Measurements from ENCODE around the gene GABARAP. TPM values are rescaled to one million over a fixed set of nuclear protein-coding genes. Genes with fewer than 3 reads are reported as not detected.

GABARAP gene
- total and polyA plus RNA-seq, 4 experiments from 2014 or later: 324 to 896 (median 534) TPM

- no peak overlapping the region for H3K27ac Mint-ChIP-seq
- intact Hi-C loops (cut with micrococcal nuclease): loop anchor here (5.0 kb wide), 1 partner anchor 236 kb away; no protein-coding TSS in a partner anchor
- H3K36me3 ChIP-seq (ENCODE audit: insufficient read depth, low read length): no peaks in the 10 kb centered on the region
- CTCF ChIA-PET (ENCODE audit: partially characterized antibody): interaction anchor here (1.1 to 1.9 kb wide), 4 partner anchors 12 to 54 kb away, joined by 3 to 13 read pairs (median 4); no protein-coding TSS in a partner anchor
- H3K27ac ChIP-seq (ENCODE audit: low read depth, low read length): no peak overlapping the region
- peaks cover 4 to 28% (median 18%) of the 10 kb centered on the region in 4 donors for H3K4me1 Mint-ChIP-seq
- H3K27me3 Mint-ChIP-seq: peaks cover 19 to 24% of the 10 kb centered on the region in 2 donors
- H3K27me3 ChIP-seq (ENCODE audit: insufficient read depth, low read length): peaks cover 10% of the 10 kb centered on the region
- no peaks in the 10 kb centered on the region for H3K36me3 Mint-ChIP-seq
- no peak overlapping the region for H3K4me3 Mint-ChIP-seq
- no peak overlapping the region for H3K4me3 ChIP-seq (ENCODE audit: low read length in 2 of 2)
- H3K4me1 ChIP-seq (ENCODE audit: insufficient read depth, low read length): peaks cover 25% of the 10 kb centered on the region
- no peaks in the 10 kb centered on the region for H3K9me3 ChIP-seq (ENCODE audit: control insufficient read depth in 1 of 2, low read length in 2 of 2)
- POLR2A ChIA-PET (ENCODE audit: partially characterized antibody): interaction anchor here (3.6 kb wide), 1 partner anchor 12 kb away, joined by 15 read pairs; no protein-coding TSS in a partner anchor
- H3K9me3 Mint-ChIP-seq: no peaks in the 10 kb centered on the region
- no peak for DNase-seq
These were observed 41.4 kb upstream of the GABARAP start for GRCh38 chr17:7283471-7284216.

- Histone ChIP-seq H3K36me3 (ENCODE audit: insufficient read depth, low read length) (no peaks in the 10 kb centered on the region), H3K4me1 (ENCODE audit: insufficient read depth, low read length) (peaks cover 25% of the 10 kb centered on the region), H3K27me3 (ENCODE audit: insufficient read depth, low read length) (peaks cover 10% of the 10 kb centered on the region), H3K27ac (ENCODE audit: low read depth, low read length) (no peak overlapping the region), H3K9me3 (ENCODE audit: control insufficient read depth in 1 of 2, low read length in 2 of 2) (no peaks in the 10 kb centered on the region), H3K4me3 (ENCODE audit: low read length in 2 of 2) (no peak overlapping the region)
- Mint-ChIP-seq H3K27ac (peak overlapping the region in 2 of 7 donors; percentile 19 to 51), H3K9me3 (no peaks in the 10 kb centered on the region), H3K27me3 (peaks cover 19 to 24% of the 10 kb centered on the region in 2 donors), H3K4me1 (peaks cover 4 to 28% (median 18%) of the 10 kb centered on the region in 4 donors), H3K36me3 (no peaks in the 10 kb centered on the region), H3K4me3 (peak overlapping the region in 3 of 8 donors; percentile 30 to 36 (median 31))
- no peak for DNase-seq
- POLR2A ChIA-PET (ENCODE audit: partially characterized antibody): interaction anchor here (0.8 to 3.6 kb wide), 5 partner anchors 13 to 237 kb away, joined by 3 to 15 read pairs (median 3); no protein-coding TSS in a partner anchor
- CTCF ChIA-PET (ENCODE audit: partially characterized antibody): interaction anchor here (0.9 to 1.9 kb wide), 7 partner anchors 8 to 146 kb away, joined by 3 to 13 read pairs (median 3); partner anchors contain the start of gene ACAP1
- intact Hi-C loops (cut with micrococcal nuclease): loop anchor here (5.0 kb wide), 1 partner anchor 236 kb away; no protein-coding TSS in a partner anchor
These were observed 40.6 kb upstream of the GABARAP start for GRCh38 chr17:7282752-7283321.

GRCh38 chr17:7281953-7282751, 39.9 kb upstream of the GABARAP start:
- no peaks in the 10 kb centered on the region for H3K36me3 Mint-ChIP-seq
- H3K4me3 ChIP-seq (ENCODE audit: low read length in 2 of 2): peak overlapping the region in 1 of 2 donors; percentile 58
- peaks cover 19 to 24% of the 10 kb centered on the region in 2 donors for H3K27me3 Mint-ChIP-seq
- no peaks in the 10 kb centered on the region for H3K36me3 ChIP-seq (ENCODE audit: insufficient read depth, low read length)
- peaks cover 25% of the 10 kb centered on the region for H3K4me1 ChIP-seq (ENCODE audit: insufficient read depth, low read length)
- no peak for DNase-seq
- intact Hi-C loops (cut with micrococcal nuclease): loop anchor here (2.0 to 5.0 kb wide), 2 partner anchors 61 to 235 kb away; no protein-coding TSS in a partner anchor
- peaks cover 10% of the 10 kb centered on the region for H3K27me3 ChIP-seq (ENCODE audit: insufficient read depth, low read length)
- peaks cover 4 to 28% (median 18%) of the 10 kb centered on the region in 4 donors for H3K4me1 Mint-ChIP-seq
- POLR2A ChIA-PET (ENCODE audit: partially characterized antibody): interaction anchor here (0.7 to 3.6 kb wide), 10 partner anchors 14 to 404 kb away, joined by 3 to 15 read pairs (median 3); partner anchors contain the start of gene TMEM102
- no peak overlapping the region for H3K27ac ChIP-seq (ENCODE audit: low read depth, low read length)
- no peaks in the 10 kb centered on the region for H3K9me3 Mint-ChIP-seq
- no peaks in the 10 kb centered on the region for H3K9me3 ChIP-seq (ENCODE audit: control insufficient read depth in 1 of 2, low read length in 2 of 2)
- peak overlapping the region; percentile 30 to 84 (median 78) for H3K4me3 Mint-ChIP-seq
- peak overlapping the region in 1 of 7 donors; percentile 84 for H3K27ac Mint-ChIP-seq
- CTCF ChIA-PET (ENCODE audit: partially characterized antibody): interaction anchor here (0.9 to 1.9 kb wide), 8 partner anchors 9 to 236 kb away, joined by 3 to 13 read pairs (median 4); partner anchors contain the start of gene ACAP1

GRCh38 chr17:7281074-7281952, 39.1 kb upstream of the GABARAP start, which contains the start of gene SLC2A4:
SLC2A4 (plus strand) TSS chr17:7281718; CDS start chr17:7281935, 217 bp downstream.
- POLR2A ChIA-PET (ENCODE audit: partially characterized antibody): interaction anchor here (0.7 to 3.6 kb wide), 13 partner anchors 15 to 405 kb away, joined by 3 to 15 read pairs (median 3); partner anchors contain the start of genes ACAP1, CLDN7 and TMEM102
- Mint-ChIP-seq H3K4me1 (peaks cover 4 to 28% (median 18%) of the 10 kb centered on the region in 4 donors), H3K27ac (peak within 1 kb of the TSS; percentile 36 to 84 (median 66)), H3K4me3 (peak within 1 kb of the TSS; percentile 77 to 90 (median 82)), H3K9me3 (no peaks in the 10 kb centered on the region), H3K36me3 (no peaks in the 10 kb centered on the region), H3K27me3 (peaks cover 17 to 23% of the 10 kb centered on the region in 2 donors)
- DNase-seq: peak; percentile 67 to 81 (median 69)
- intact Hi-C loops (cut with micrococcal nuclease): loop anchor here (2.0 to 5.0 kb wide), 2 partner anchors 61 to 234 kb away; no protein-coding TSS in a partner anchor
- H3K9me3 ChIP-seq (ENCODE audit: control insufficient read depth in 1 of 2, low read length in 2 of 2): no peaks in the 10 kb centered on the region
- H3K36me3 ChIP-seq (ENCODE audit: insufficient read depth, low read length): no peaks in the 10 kb centered on the region
- H3K27ac ChIP-seq (ENCODE audit: low read depth, low read length): peak within 1 kb of the TSS; percentile 41
- peaks cover 25% of the 10 kb centered on the region for H3K4me1 ChIP-seq (ENCODE audit: insufficient read depth, low read length)
- CTCF ChIA-PET (ENCODE audit: partially characterized antibody): interaction anchor here (0.7 to 2.8 kb wide), 11 partner anchors 10 to 279 kb away, joined by 3 to 26 read pairs (median 3); no protein-coding TSS in a partner anchor
- H3K27me3 ChIP-seq (ENCODE audit: insufficient read depth, low read length): peaks cover 10% of the 10 kb centered on the region
- peak within 1 kb of the TSS; percentile 23 to 58 for H3K4me3 ChIP-seq (ENCODE audit: low read length in 2 of 2)

- no peaks in the 10 kb centered on the region for H3K9me3 Mint-ChIP-seq
- peaks cover 15 to 19% of the 10 kb centered on the region in 2 donors for H3K27me3 Mint-ChIP-seq
- peaks cover 4 to 28% (median 18%) of the 10 kb centered on the region in 4 donors for H3K4me1 Mint-ChIP-seq
- H3K27me3 ChIP-seq (ENCODE audit: insufficient read depth, low read length): peaks cover 10% of the 10 kb centered on the region
- H3K36me3 ChIP-seq (ENCODE audit: insufficient read depth, low read length): no peaks in the 10 kb centered on the region
- H3K4me1 ChIP-seq (ENCODE audit: insufficient read depth, low read length): peaks cover 25% of the 10 kb centered on the region
- intact Hi-C loops (cut with micrococcal nuclease): loop anchor here (1.0 to 5.0 kb wide), 11 partner anchors 16 to 408 kb away; partner anchors contain the start of genes EIF5A, NEURL4, SENP3 and WRAP53
- ChIA-PET CTCF (ENCODE audit: partially characterized antibody) (interaction anchor here (0.6 to 2.8 kb wide), 11 partner anchors 9 to 280 kb away, joined by 3 to 26 read pairs (median 4); no protein-coding TSS in a partner anchor), POLR2A (ENCODE audit: partially characterized antibody) (interaction anchor here (0.9 to 3.6 kb wide), 9 partner anchors 16 to 71 kb away, joined by 3 to 15 read pairs (median 4); partner anchors contain the start of genes ACAP1 and CLDN7)
- H3K27ac Mint-ChIP-seq: peak overlapping the region; percentile 36 to 84 (median 64)
- peak overlapping the region; percentile 23 to 58 for H3K4me3 ChIP-seq (ENCODE audit: low read length in 2 of 2)
- peak overlapping the region; percentile 77 to 90 (median 82) for H3K4me3 Mint-ChIP-seq
- H3K27ac ChIP-seq (ENCODE audit: low read depth, low read length): peak overlapping the region; percentile 41
- peak; percentile 82 to 86 (median 85) for DNase-seq
- H3K36me3 Mint-ChIP-seq: no peaks in the 10 kb centered on the region
- no peaks in the 10 kb centered on the region for H3K9me3 ChIP-seq (ENCODE audit: control insufficient read depth in 1 of 2, low read length in 2 of 2)
These were observed 38.3 kb upstream of the GABARAP start for GRCh38 chr17:7280519-7281073.
